AG10803 (cell line): ENCODE results near the gene S100P.

Source experiments
- DNase-seq: peaks from one replicate; pipeline ENCODE4 v3.0.0; 2010; ENCODE audit warnings: low read depth
- H3K4me3 ChIP-seq: 2 replicates; pipeline ENCODE4 v1.5.1; 2011; ENCODE audit warnings: mild to moderate bottlenecking, low read length, control low read depth
- CTCF ChIP-seq: conservative IDR thresholded peaks from 2 replicates; pipeline ENCODE4 v1.5.1; 2011; ENCODE audit warnings: mild to moderate bottlenecking, low read length, control low read depth, inconsistent platforms

S100P gene

GRCh38 chr4:6692806-6693205 is 872 bp upstream of the S100P start:
- no peak overlapping the region for H3K4me3 ChIP-seq
- TF ChIP-seq CTCF: no peak
- DNase-seq: peak; percentile 41

- TF ChIP-seq CTCF: no peak
- DNase-seq: no peak
- H3K4me3 ChIP-seq: no peak overlapping the region
Observed at GRCh38 chr4:6694177-6694901, 661 bp downstream of the S100P start.

GRCh38 chr4:6695660-6696610 is 2.3 kb downstream of the S100P start:
- no peak overlapping the region for H3K4me3 ChIP-seq
- no peak for TF ChIP-seq CTCF
- no peak for DNase-seq

- no peak for TF ChIP-seq CTCF
- no peak overlapping the region for H3K4me3 ChIP-seq
- no peak for DNase-seq
Observed at GRCh38 chr4:6696611-6697010, 2.9 kb downstream of the S100P start.

GRCh38 chr4:6697131-6697530 is 3.5 kb downstream of the S100P start:
- TF ChIP-seq CTCF: no peak
- DNase-seq: no peak
- H3K4me3 ChIP-seq: no peak overlapping the region

- H3K4me3 ChIP-seq: no peak overlapping the region
- DNase-seq: no peak
- TF ChIP-seq CTCF: no peak
Observed at GRCh38 chr4:6699388-6699787, 5.7 kb downstream of the S100P start.

GRCh38 chr4:6699903-6700302 is 6.2 kb downstream of the S100P start:
- no peak for DNase-seq
- H3K4me3 ChIP-seq: no peak overlapping the region
- no peak for TF ChIP-seq CTCF
